Choroid plexus epithelial cell (primary cell): ENCODE results near the gene B3GAT1.

Experiments used
- DNase-seq: peaks from one replicate; pipeline ENCODE4 v3.0.0-alpha.2; 2010; ENCODE audit warnings: low read depth
- H3K4me3 ChIP-seq: 2 replicates; pipeline ENCODE4 v1.5.1; 2011; ENCODE audit warnings: low read depth, mild to moderate bottlenecking, control low read depth, low read length, moderate library complexity
- TF ChIP-seq, protein P1 (sequence below): conservative IDR thresholded peaks from 2 replicates; pipeline ENCODE4 v1.5.1; 2011; ENCODE audit warnings: low read depth, mild to moderate bottlenecking, control low read depth, inconsistent platforms, low read length, moderate library complexity

The B3GAT1 gene

GRCh38 chr11:134334796-134335571 is 77.1 kb downstream of the B3GAT1 start:
- H3K4me3 ChIP-seq: no peak overlapping the region
- no peak for DNase-seq
- TF ChIP-seq, protein P1, sequence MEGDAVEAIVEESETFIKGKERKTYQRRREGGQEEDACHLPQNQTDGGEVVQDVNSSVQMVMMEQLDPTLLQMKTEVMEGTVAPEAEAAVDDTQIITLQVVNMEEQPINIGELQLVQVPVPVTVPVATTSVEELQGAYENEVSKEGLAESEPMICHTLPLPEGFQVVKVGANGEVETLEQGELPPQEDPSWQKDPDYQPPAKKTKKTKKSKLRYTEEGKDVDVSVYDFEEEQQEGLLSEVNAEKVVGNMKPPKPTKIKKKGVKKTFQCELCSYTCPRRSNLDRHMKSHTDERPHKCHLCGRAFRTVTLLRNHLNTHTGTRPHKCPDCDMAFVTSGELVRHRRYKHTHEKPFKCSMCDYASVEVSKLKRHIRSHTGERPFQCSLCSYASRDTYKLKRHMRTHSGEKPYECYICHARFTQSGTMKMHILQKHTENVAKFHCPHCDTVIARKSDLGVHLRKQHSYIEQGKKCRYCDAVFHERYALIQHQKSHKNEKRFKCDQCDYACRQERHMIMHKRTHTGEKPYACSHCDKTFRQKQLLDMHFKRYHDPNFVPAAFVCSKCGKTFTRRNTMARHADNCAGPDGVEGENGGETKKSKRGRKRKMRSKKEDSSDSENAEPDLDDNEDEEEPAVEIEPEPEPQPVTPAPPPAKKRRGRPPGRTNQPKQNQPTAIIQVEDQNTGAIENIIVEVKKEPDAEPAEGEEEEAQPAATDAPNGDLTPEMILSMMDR: no peak

GRCh38 chr11:134333946-134334345 is 78.1 kb downstream of the B3GAT1 start:
- DNase-seq: no peak
- TF ChIP-seq, protein P1: no peak
- no peak overlapping the region for H3K4me3 ChIP-seq

DNA sequence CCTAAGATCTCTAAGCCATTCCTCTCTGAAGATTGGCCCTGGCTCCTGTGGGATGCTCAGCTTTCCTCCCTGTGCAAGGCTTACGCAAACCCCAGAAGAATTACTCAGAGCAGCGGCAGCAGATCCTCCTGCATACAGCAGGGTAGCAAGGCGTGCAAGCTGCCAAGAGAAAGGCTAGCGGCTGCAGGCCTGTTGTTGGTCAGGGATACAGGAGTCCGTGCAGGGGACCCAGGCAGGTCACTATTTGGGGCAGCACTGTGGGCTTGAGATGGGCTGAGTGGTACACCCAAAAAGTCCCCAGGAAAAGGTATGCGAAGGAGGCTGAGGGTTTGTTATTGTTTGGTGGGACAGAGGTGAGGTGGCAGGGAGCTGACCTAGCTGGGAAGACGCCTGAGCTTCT is 78.7 kb downstream of the B3GAT1 start:
- H3K4me3 ChIP-seq: no peak overlapping the region
- TF ChIP-seq, protein P1: no peak
- DNase-seq: peak; percentile 10

GRCh38 chr11:134332782-134333181 is 79.3 kb downstream of the B3GAT1 start:
- H3K4me3 ChIP-seq: no peak overlapping the region
- TF ChIP-seq, protein P1: no peak
- DNase-seq: no peak

GRCh38 chr11:134332189-134332631 is 79.8 kb downstream of the B3GAT1 start:
- peak overlapping the region; percentile 32 for H3K4me3 ChIP-seq
- TF ChIP-seq, protein P1: no peak
- no peak for DNase-seq

DNA sequence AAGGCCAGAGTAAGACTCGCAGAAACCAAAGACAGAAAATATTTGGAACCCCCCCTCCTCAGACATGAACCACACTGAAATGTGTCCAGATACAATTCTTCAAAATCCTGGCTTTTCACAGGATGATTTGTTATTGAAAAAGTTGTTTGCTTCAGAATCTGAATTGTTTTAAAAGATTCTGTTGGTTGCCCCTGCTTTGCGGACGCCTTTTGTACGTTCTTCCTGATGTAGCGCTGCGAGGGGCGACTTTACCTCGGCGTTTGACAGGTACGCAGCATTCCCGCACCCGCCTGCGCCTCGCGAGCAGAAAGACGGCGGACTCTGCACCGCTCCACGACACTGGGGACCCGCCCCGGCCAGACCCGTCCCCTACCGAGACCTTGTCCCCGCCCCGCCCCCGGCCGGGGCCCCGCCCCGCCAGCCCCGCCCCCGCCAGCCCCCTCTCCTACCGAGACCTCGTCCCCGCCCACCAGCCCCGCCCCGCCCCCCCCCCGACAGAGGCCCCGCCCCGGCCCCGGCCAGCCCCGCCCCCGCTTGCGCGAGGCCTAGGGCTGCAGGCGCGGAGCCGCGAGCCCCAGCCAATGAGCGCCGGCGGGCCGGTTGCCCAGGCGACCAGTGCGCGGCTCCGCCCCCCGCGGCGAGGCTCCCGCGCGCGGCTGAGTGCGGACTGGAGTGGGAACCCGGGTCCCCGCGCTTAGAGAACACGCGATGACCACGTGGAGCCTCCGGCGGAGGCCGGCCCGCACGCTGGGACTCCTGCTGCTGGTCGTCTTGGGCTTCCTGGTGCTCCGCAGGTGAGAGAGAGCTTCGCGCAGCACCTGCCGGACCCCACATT is 80.5 kb downstream of the B3GAT1 start, which contains the start of gene GLB1L2:
Gene GLB1L2 (plus strand): TSS at position 635 of the 835 bp plus-strand sequence. CDS start 74 bp downstream, at position 709.
- peak within 1 kb of the TSS; percentile 37 for H3K4me3 ChIP-seq
- TF ChIP-seq, protein P1: no peak
- peak; percentile 26 for DNase-seq
